Mesenchymal stem cell (in vitro differentiated cells and primary cell): Measurements from ENCODE around the gene FUOM.

ENCODE experiments used
- DNase-seq: peaks from one replicate; pipeline ENCODE4 v3.0.0-alpha.2; 2013
- H2AFZ ChIP-seq: one replicate; pipeline ENCODE4 v1.6.1; 2013; ENCODE audit warnings: low read depth, mild to moderate bottlenecking, control low read depth, inconsistent platforms, low read length, moderate library complexity
- H2AK5ac ChIP-seq: 2 replicates; pipeline ENCODE4 v1.6.1; 2013; ENCODE audit warnings: low read length, moderate library complexity, mild to moderate bottlenecking, inconsistent platforms; ENCODE audit not compliant: severe bottlenecking
- H2BK120ac ChIP-seq: one replicate; pipeline ENCODE4 v1.6.1; 2013; ENCODE audit warnings: low read depth, mild to moderate bottlenecking, inconsistent platforms, low read length, moderate library complexity
- H2BK12ac ChIP-seq, 2 experiments: one replicate each; pipeline ENCODE4 v1.6.1; 2013; ENCODE audit warnings: inconsistent platforms in 2 of 2, low read length in 2 of 2, mild to moderate bottlenecking in 2 of 2, moderate library complexity in 2 of 2, control low read depth in 1 of 2
- H2BK15ac ChIP-seq: one replicate; pipeline ENCODE4 v1.6.1; 2013; ENCODE audit warnings: mild to moderate bottlenecking, low read depth, inconsistent platforms; ENCODE audit not compliant: poor library complexity, severe bottlenecking
- H2BK5ac ChIP-seq: 2 replicates; pipeline ENCODE4 v1.6.1; 2013; ENCODE audit warnings: low read depth, mild to moderate bottlenecking, low read length, control low read depth, inconsistent platforms; ENCODE audit not compliant: poor library complexity, severe bottlenecking
- H3K14ac ChIP-seq, 2 experiments: one replicate each; pipeline ENCODE4 v1.6.1; 2013; ENCODE audit warnings: inconsistent platforms in 2 of 2, low read length in 2 of 2, control low read depth in 1 of 2, mild to moderate bottlenecking in 1 of 2, moderate library complexity in 1 of 2
- H3K18ac ChIP-seq, 2 experiments: one replicate each; pipeline ENCODE4 v1.6.1; 2013; ENCODE audit warnings: inconsistent platforms in 2 of 2, low read length in 2 of 2, control low read depth in 1 of 2, low read depth in 1 of 2, mild to moderate bottlenecking in 1 of 2
- H3K23ac ChIP-seq, 2 experiments: one replicate each; pipeline ENCODE4 v1.6.1; 2013; ENCODE audit warnings: inconsistent platforms in 2 of 2, low read length in 2 of 2, mild to moderate bottlenecking in 2 of 2, moderate library complexity in 2 of 2, control low read depth in 1 of 2
- H3K27ac ChIP-seq: 2 replicates; pipeline ENCODE4 v1.5.1; 2013; ENCODE audit warnings: mild to moderate bottlenecking, moderate library complexity, low read length, control low read depth, inconsistent platforms; ENCODE audit not compliant: poor library complexity, severe bottlenecking
- H3K27me3 ChIP-seq, 2 experiments: 2 replicates each; pipeline versions ENCODE4 v1.6.1 to v1.7.0; 2013; ENCODE audit warnings: low read length in 2 of 2, mild to moderate bottlenecking in 2 of 2, moderate library complexity in 2 of 2, control low read depth in 1 of 2, inconsistent platforms in 1 of 2; ENCODE audit not compliant: control insufficient read depth in 1 of 2, insufficient read depth in 1 of 2
- H3K36me3 ChIP-seq, 2 experiments: 2 replicates each; pipeline versions ENCODE4 v1.6.1 to v1.7.0; 2013; ENCODE audit warnings: low read length in 2 of 2, control low read depth in 1 of 2, inconsistent platforms in 1 of 2, low read depth in 1 of 2, mild to moderate bottlenecking in 1 of 2; ENCODE audit not compliant: insufficient read depth in 2 of 2, control insufficient read depth in 1 of 2
- H3K4ac ChIP-seq, 2 experiments: one replicate each; pipeline ENCODE4 v1.6.1; 2013; ENCODE audit warnings: inconsistent platforms in 2 of 2, low read length in 2 of 2, mild to moderate bottlenecking in 2 of 2, moderate library complexity in 2 of 2, control low read depth in 1 of 2, low read depth in 1 of 2
- H3K4me1 ChIP-seq: 2 replicates; pipeline ENCODE4 v1.6.1; 2013; ENCODE audit warnings: low read depth, low read length, control low read depth; ENCODE audit not compliant: control insufficient read depth, insufficient read depth
- H3K4me2 ChIP-seq: 2 replicates; pipeline ENCODE4 v1.6.1; 2013; ENCODE audit warnings: low read length, mild to moderate bottlenecking, inconsistent platforms; ENCODE audit not compliant: poor library complexity, severe bottlenecking
- H3K4me3 ChIP-seq, 2 experiments: 2 replicates each; pipeline versions ENCODE4 v1.5.1 to v1.7.0; 2013; ENCODE audit warnings: low read length in 2 of 2, mild to moderate bottlenecking in 2 of 2, control low read depth in 1 of 2, low read depth in 1 of 2; ENCODE audit not compliant: insufficient read depth in 1 of 2
- H3K79me1 ChIP-seq: replicated peaks from 2 replicates; pipeline ENCODE4 v1.6.1; 2013; ENCODE audit warnings: mild to moderate bottlenecking, control low read depth, low read length, inconsistent platforms; ENCODE audit not compliant: poor library complexity, severe bottlenecking
- H3K9ac ChIP-seq: 2 replicates; pipeline ENCODE4 v1.7.0; 2013; ENCODE audit warnings: mild to moderate bottlenecking, low read length, moderate library complexity
- H3K9me3 ChIP-seq: 2 replicates; pipeline ENCODE4 v1.7.0; 2013; ENCODE audit warnings: mild to moderate bottlenecking, low read length; ENCODE audit not compliant: control insufficient read depth
- H4K8ac ChIP-seq: one replicate; pipeline ENCODE4 v1.6.1; 2013; ENCODE audit warnings: inconsistent platforms, mild to moderate bottlenecking, low read length, moderate library complexity
- H4K91ac ChIP-seq: one replicate; pipeline ENCODE4 v1.6.1; 2013; ENCODE audit warnings: mild to moderate bottlenecking, low read length, inconsistent platforms
- WGBS: methylation state at CpG from one replicate; pipeline ENCODE4 v1.1.7; 2013; ENCODE audit warnings: mixed read lengths; 5-methylcytosine and 5-hydroxymethylcytosine counted together

The FUOM gene

DNA sequence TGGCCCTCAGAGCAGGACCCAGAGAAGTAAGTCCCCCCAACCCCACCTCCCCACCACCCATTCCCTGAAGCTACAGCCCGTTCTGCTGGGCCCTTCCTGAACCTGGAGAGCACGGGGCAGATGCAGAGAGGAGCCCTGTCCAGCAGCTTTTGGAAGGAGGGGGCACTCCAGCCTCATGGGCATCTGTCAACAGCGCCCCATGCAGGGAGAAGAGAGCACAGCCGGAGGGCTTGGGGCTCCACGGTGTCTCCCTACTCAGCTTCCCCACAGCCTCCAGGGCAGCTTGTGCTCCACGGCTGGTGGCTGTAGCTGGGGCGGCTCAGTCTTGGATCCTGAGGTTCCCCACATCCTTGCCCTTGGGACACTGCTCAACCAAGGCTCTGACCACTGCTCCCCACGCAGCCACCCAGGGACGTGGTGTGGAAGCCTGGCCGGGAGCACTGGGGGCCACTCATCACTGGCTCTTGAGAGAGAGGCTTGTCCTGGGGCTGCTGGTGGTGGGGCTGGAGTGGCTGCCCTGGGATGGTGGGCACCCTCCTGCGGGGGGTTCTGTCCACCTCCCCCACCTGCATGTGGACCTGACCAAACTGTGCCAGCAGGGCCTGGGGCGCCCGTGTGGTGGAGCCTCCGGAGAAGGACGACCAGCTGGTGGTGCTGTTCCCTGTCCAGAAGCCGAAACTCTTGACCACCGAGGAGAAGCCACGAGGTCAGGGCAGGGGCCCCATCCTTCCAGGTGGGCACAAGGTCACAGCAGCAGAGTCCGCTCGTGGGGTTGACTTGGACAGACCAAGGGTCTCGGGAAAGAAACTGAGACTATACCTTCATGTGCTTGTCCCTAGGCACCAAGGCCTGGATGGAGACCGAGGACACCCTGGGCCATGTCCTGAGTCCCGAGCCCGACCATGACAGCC, 6.2 kb downstream of the FUOM start:
- Histone ChIP-seq H4K91ac (no peak overlapping the region), H3K4me1 (peaks cover 22% of the 10 kb centered on the region), H2BK15ac (no peak overlapping the region), H3K27me3 (peaks cover 8 to 57% of the 10 kb centered on the region in 2 experiments), H4K8ac (no peak overlapping the region), H2AFZ (no peak overlapping the region), H3K4me2 (no peak overlapping the region), H3K9ac (no peak overlapping the region), H2BK12ac (no peak overlapping the region), H3K79me1 (peaks cover 16% of the 10 kb centered on the region), H2AK5ac (no peak overlapping the region), H2BK120ac (no peak overlapping the region), H3K27ac (no peak overlapping the region), H3K9me3 (no peaks in the 10 kb centered on the region), H3K23ac (no peak overlapping the region), H3K4me3 (no peak overlapping the region), H3K18ac (no peak overlapping the region), H2BK5ac (no peak overlapping the region), H3K14ac (no peak overlapping the region), H3K4ac (no peak overlapping the region), H3K36me3 (peaks cover 0 to 26% of the 10 kb centered on the region in 2 experiments)
- DNase-seq = no peak
- WGBS = 76% methylated on average over 23 of the region's 24 CpGs

DNA sequence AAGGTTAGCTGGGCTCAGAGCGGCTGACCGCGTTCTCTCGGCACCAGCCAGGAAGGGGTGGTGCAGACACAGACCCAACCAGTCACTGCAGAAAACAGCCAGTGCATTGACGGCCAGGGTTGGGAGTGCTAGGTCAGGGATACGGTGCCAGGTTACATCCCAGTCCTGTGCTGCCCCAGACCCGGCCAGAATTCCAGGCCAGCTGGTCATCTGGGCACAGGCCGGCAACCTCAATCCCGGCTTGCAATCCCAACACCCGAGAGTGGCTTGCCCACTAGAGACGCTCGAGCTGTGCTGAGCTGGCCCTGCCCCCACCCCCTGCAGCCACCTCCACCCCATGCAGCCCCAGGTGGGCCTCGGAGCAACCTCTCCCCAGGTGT, 6.9 kb downstream of the FUOM start:
- Histone ChIP-seq H2BK120ac (no peak overlapping the region), H3K36me3 (peaks cover 0 to 21% of the 10 kb centered on the region in 2 experiments)
- WGBS = 67% methylated on average over 12 of the region's 13 CpGs

DNA sequence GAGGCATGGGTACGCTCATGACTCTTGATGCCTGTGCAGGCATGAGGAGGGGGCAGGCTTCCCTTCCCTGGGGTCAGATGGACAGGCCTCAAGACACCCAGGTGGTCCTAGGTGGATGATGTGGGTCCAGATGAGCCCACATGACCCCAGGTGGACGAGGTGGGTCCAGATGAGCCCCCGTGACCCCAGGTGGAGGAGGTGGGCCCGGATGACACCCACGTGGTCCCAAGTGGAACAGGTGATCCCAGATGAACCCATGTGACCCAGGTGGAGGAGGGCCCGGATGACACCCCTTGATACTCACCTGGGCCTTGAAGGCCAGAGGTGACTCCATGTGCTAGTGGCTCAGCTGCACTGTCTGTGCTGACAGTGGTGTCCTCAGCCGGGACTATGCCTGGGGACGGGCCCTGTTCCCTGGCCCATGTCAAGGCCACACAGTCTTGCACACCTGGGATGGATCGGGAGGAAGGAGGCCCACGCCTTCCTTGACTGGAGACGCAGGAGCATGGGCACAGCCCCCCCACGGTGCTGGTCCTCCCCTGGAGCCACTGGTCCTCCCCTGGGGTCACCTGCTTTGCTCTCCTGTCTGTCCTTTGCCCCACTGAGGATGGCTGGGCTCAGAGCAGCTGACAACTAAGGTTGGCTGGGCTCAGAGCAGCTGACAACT, 7.4 kb downstream of the FUOM start:
- Histone ChIP-seq H3K4me1 (peaks cover 13% of the 10 kb centered on the region), H3K4ac (no peak overlapping the region), H3K9me3 (no peaks in the 10 kb centered on the region), H3K27me3 (peaks cover 8 to 62% of the 10 kb centered on the region in 2 experiments), H3K9ac (no peak overlapping the region), H3K23ac (no peak overlapping the region), H3K27ac (no peak overlapping the region), H3K79me1 (peaks cover 4% of the 10 kb centered on the region), H2BK120ac (no peak overlapping the region), H3K36me3 (peaks cover 0 to 15% of the 10 kb centered on the region in 2 experiments), H4K8ac (no peak overlapping the region), H4K91ac (no peak overlapping the region), H3K4me2 (no peak overlapping the region), H3K14ac (no peak overlapping the region), H2BK12ac (no peak overlapping the region), H2AFZ (no peak overlapping the region), H3K4me3 (no peak overlapping the region), H3K18ac (no peak overlapping the region), H2BK15ac (no peak overlapping the region), H2AK5ac (no peak overlapping the region), H2BK5ac (no peak overlapping the region)
- DNase-seq = no peak
- WGBS = 86% methylated on average over 12 of the region's 12 CpGs

More for the DNA sequence above, 6.9 kb downstream of the FUOM start:
- peaks cover 9% of the 10 kb centered on the region for H3K79me1 ChIP-seq
- H2BK12ac ChIP-seq = no peak overlapping the region
- H3K18ac ChIP-seq = no peak overlapping the region
- H3K4me2 ChIP-seq = no peak overlapping the region
- H3K4me1 ChIP-seq = peaks cover 15% of the 10 kb centered on the region
- H3K4ac ChIP-seq = no peak overlapping the region
- no peak overlapping the region for H2AK5ac ChIP-seq
- no peak overlapping the region for H3K14ac ChIP-seq
- no peak overlapping the region for H2BK15ac ChIP-seq
- H3K4me3 ChIP-seq = no peak overlapping the region
- no peak overlapping the region for H2AFZ ChIP-seq
- H3K9ac ChIP-seq = no peak overlapping the region
- H3K27ac ChIP-seq = no peak overlapping the region
- DNase-seq = no peak
- no peak overlapping the region for H2BK5ac ChIP-seq
- no peak overlapping the region for H4K8ac ChIP-seq
- H3K9me3 ChIP-seq = no peaks in the 10 kb centered on the region
- no peak overlapping the region for H4K91ac ChIP-seq
- peaks cover 8 to 57% of the 10 kb centered on the region in 2 experiments for H3K27me3 ChIP-seq
- H3K23ac ChIP-seq = no peak overlapping the region

DNA sequence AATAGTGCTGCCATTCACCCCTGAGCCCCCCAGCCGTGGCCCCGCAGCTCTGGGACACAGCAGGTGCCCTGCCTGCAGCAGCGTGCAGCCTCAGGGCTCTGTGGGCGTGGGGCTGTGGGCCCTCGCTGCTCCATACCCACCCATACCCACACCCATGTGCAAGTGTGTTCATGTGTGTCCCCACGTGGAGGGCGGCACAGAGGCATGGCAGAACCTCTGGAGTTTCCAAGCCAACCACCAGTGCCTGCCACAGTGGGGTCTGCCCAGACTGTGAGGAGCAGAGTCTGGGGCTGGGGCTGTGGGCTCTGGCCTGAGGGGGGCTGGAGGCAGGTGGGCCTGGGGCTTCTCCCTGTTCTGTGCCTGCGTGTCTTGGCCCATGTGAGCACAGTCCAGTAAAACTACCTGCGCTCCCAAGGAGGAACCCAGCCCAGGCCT, 8.2 kb downstream of the FUOM start:
- H3K9me3 ChIP-seq = no peaks in the 10 kb centered on the region
- peak overlapping the region in 1 of 2 experiments; percentile 71 for H3K14ac ChIP-seq
- H3K4ac ChIP-seq = no peak overlapping the region
- no peak for DNase-seq
- H2BK5ac ChIP-seq = no peak overlapping the region
- H3K36me3 ChIP-seq = peaks cover 0 to 7% of the 10 kb centered on the region in 2 experiments
- H3K27me3 ChIP-seq = peaks cover 8 to 70% of the 10 kb centered on the region in 2 experiments
- no peaks in the 10 kb centered on the region for H3K79me1 ChIP-seq
- H3K18ac ChIP-seq = no peak overlapping the region
- no peak overlapping the region for H2BK12ac ChIP-seq
- H3K4me2 ChIP-seq = no peak overlapping the region
- peak overlapping the region; percentile 34 for H4K91ac ChIP-seq
- no peak overlapping the region for H2AK5ac ChIP-seq
- H4K8ac ChIP-seq = no peak overlapping the region
- H3K23ac ChIP-seq = no peak overlapping the region
- WGBS = 90% methylated on average over 7 of the region's 9 CpGs
- H3K4me3 ChIP-seq = no peak overlapping the region
- no peak overlapping the region for H3K9ac ChIP-seq
- peaks cover 13% of the 10 kb centered on the region for H3K4me1 ChIP-seq
- H2BK15ac ChIP-seq = no peak overlapping the region
- no peak overlapping the region for H3K27ac ChIP-seq
- no peak overlapping the region for H2BK120ac ChIP-seq
- no peak overlapping the region for H2AFZ ChIP-seq
